CD4-positive, alpha-beta T cell treated with Interleukin-6 at 100 ng/mL for 8 hours (primary cell): Measurements from ENCODE around the gene PADI6.

Experiments used
- DNase-seq: peaks from one replicate; pipeline ENCODE4 v3.0.0-alpha.2; 2020; ENCODE audit warnings: mixed read lengths, low spot score

PADI6 gene

GRCh38 chr1:17358557-17358956 is 13.4 kb upstream of the PADI6 start:
- no peak for DNase-seq

GRCh38 chr1:17359031-17359430 is 13.0 kb upstream of the PADI6 start:
- no peak for DNase-seq

GRCh38 chr1:17359808-17360207 is 12.2 kb upstream of the PADI6 start:
- DNase-seq = no peak

GRCh38 chr1:17360272-17360956 is 11.6 kb upstream of the PADI6 start:
- DNase-seq = no peak

GRCh38 chr1:17361687-17362086 is 10.3 kb upstream of the PADI6 start:
- DNase-seq = no peak

GRCh38 chr1:17363351-17363750 is 8.6 kb upstream of the PADI6 start:
- DNase-seq = no peak

- no peak for DNase-seq
Observed at GRCh38 chr1:17363771-17364170, 8.2 kb upstream of the PADI6 start.

- DNase-seq = no peak
Observed at GRCh38 chr1:17365293-17365692, 6.7 kb upstream of the PADI6 start.

GRCh38 chr1:17369466-17369865 is 2.5 kb upstream of the PADI6 start:
- no peak for DNase-seq

- no peak for DNase-seq
Observed at GRCh38 chr1:17370618-17371017, 1.4 kb upstream of the PADI6 start.

GRCh38 chr1:17372955-17373354 is 959 bp downstream of the PADI6 start:
- DNase-seq = no peak

- DNase-seq = no peak
Observed at GRCh38 chr1:17375651-17376050, 3.7 kb downstream of the PADI6 start.

GRCh38 chr1:17377325-17377953 is 5.4 kb downstream of the PADI6 start:
- DNase-seq = no peak

- no peak for DNase-seq
Observed at GRCh38 chr1:17381161-17381560, 9.2 kb downstream of the PADI6 start.

GRCh38 chr1:17392199-17392740 is 20.3 kb downstream of the PADI6 start:
- DNase-seq = no peak

GRCh38 chr1:17393230-17393629 is 21.2 kb downstream of the PADI6 start:
- no peak for DNase-seq

- DNase-seq = no peak
Observed at GRCh38 chr1:17397910-17398695, 26.1 kb downstream of the PADI6 start.

- no peak for DNase-seq
Observed at GRCh38 chr1:17400725-17401341, 28.8 kb downstream of the PADI6 start.

- DNase-seq = no peak
Observed at GRCh38 chr1:17401841-17402240, 29.8 kb downstream of the PADI6 start.

- DNase-seq = no peak
Observed at GRCh38 chr1:17403081-17403480, 31.1 kb downstream of the PADI6 start.

- DNase-seq = no peak
Observed at GRCh38 chr1:17404034-17404684, 32.2 kb downstream of the PADI6 start.

GRCh38 chr1:17404820-17405219 is 32.8 kb downstream of the PADI6 start:
- DNase-seq = no peak
